ENCODE results near the gene CCNB1. TPM values are rescaled to one million over a fixed set of nuclear protein-coding genes. Genes with fewer than 3 reads are reported as not detected.
A peak's percentile ranks its signal among the peaks of the same experiment; 100 is the strongest.
"Not testable (repeated sequence)": the region's sequence is repeated elsewhere in the genome, so short reads cannot be mapped to it uniquely, and the experiment has no call there.

CCNB1 gene
- total and polyA plus RNA-seq, 2 experiments from 2014 or later, result 37.1 to 143 TPM

GRCh38 chr5:69136293-69136692 is 30.7 kb upstream of the CCNB1 start:
- TF ChIP-seq CTCF (IDR thresholded peaks at IDR 0.05; ENCODE audit: low read depth, low read length), result no peak
- no peaks in the 10 kb centered on the region for H3K36me3 ChIP-seq
- peak in 1 of 2 donors; percentile 20 for DNase-seq (ENCODE audit: low read depth in 1 of 2, low spot score in 1 of 2)
- H3K4me3 ChIP-seq, result no peak overlapping the region
- no peaks in the 10 kb centered on the region for H3K4me1 ChIP-seq (ENCODE audit: low read depth)
- no peaks in the 10 kb centered on the region for H3K9me3 ChIP-seq (ENCODE audit: low read depth)
- H3K27ac ChIP-seq, result no peak overlapping the region
- H3K27me3 ChIP-seq, result no peaks in the 10 kb centered on the region

GRCh38 chr5:69137208-69137607 is 29.7 kb upstream of the CCNB1 start:
- not testable (repeated sequence) for H3K4me1 ChIP-seq (ENCODE audit: low read depth); H3K36me3 ChIP-seq; H3K27ac ChIP-seq; DNase-seq (ENCODE audit: low read depth in 1 of 2, low spot score in 1 of 2); H3K9me3 ChIP-seq (ENCODE audit: low read depth); H3K4me3 ChIP-seq; H3K27me3 ChIP-seq

GRCh38 chr5:69137807-69138206 is 29.1 kb upstream of the CCNB1 start:
- TF ChIP-seq CTCF (IDR thresholded peaks at IDR 0.05; ENCODE audit: low read depth, low read length), result no peak
- H3K27ac ChIP-seq, result no peak overlapping the region
- no peak overlapping the region for H3K4me3 ChIP-seq
- no peaks in the 10 kb centered on the region for H3K4me1 ChIP-seq (ENCODE audit: low read depth)
- no peaks in the 10 kb centered on the region for H3K36me3 ChIP-seq
- H3K27me3 ChIP-seq, result no peaks in the 10 kb centered on the region
- no peak for DNase-seq (ENCODE audit: low read depth in 1 of 2, low spot score in 1 of 2)
- no peaks in the 10 kb centered on the region for H3K9me3 ChIP-seq (ENCODE audit: low read depth)

- Histone ChIP-seq H3K4me3 (no peak overlapping the region), H3K4me1 (ENCODE audit: low read depth) (no peaks in the 10 kb centered on the region), H3K27ac (no peak overlapping the region), H3K9me3 (ENCODE audit: low read depth) (no peaks in the 10 kb centered on the region), H3K36me3 (no peaks in the 10 kb centered on the region), H3K27me3 (no peaks in the 10 kb centered on the region)
- no peak for DNase-seq (ENCODE audit: low read depth in 1 of 2, low spot score in 1 of 2)
- no peak for TF ChIP-seq CTCF (IDR thresholded peaks at IDR 0.05; ENCODE audit: low read depth, low read length)
Observed at GRCh38 chr5:69138766-69139165, 28.2 kb upstream of the CCNB1 start.

GRCh38 chr5:69140239-69140638 is 26.7 kb upstream of the CCNB1 start:
- not testable (repeated sequence) for H3K27me3 ChIP-seq; H3K4me3 ChIP-seq; H3K9me3 ChIP-seq (ENCODE audit: low read depth); H3K27ac ChIP-seq; H3K36me3 ChIP-seq; H3K4me1 ChIP-seq (ENCODE audit: low read depth); DNase-seq (ENCODE audit: low read depth in 1 of 2, low spot score in 1 of 2)

GRCh38 chr5:69140827-69141226 is 26.1 kb upstream of the CCNB1 start:
- no peak for DNase-seq (ENCODE audit: low read depth in 1 of 2, low spot score in 1 of 2)
- no peaks in the 10 kb centered on the region for H3K27me3 ChIP-seq
- TF ChIP-seq CTCF (IDR thresholded peaks at IDR 0.05; ENCODE audit: low read depth, low read length), result no peak

GRCh38 chr5:69148576-69148975 is 18.4 kb upstream of the CCNB1 start:
- H3K4me3 ChIP-seq; H3K27ac ChIP-seq; H3K27me3 ChIP-seq; H3K4me1 ChIP-seq (ENCODE audit: low read depth); DNase-seq (ENCODE audit: low read depth in 1 of 2, low spot score in 1 of 2); H3K9me3 ChIP-seq (ENCODE audit: low read depth); H3K36me3 ChIP-seq: not testable (repeated sequence)

More at GRCh38 chr5:69140827-69141226, 26.1 kb upstream of the CCNB1 start:
- Histone ChIP-seq H3K36me3 (no peaks in the 10 kb centered on the region), H3K27ac (no peak overlapping the region), H3K9me3 (ENCODE audit: low read depth) (no peaks in the 10 kb centered on the region), H3K4me3 (no peak overlapping the region), H3K4me1 (ENCODE audit: low read depth) (no peaks in the 10 kb centered on the region)

Measured in cardiac muscle cell (in vitro differentiated cells and primary cell).